ENCODE results near the gene SEMA4C. TPM values are rescaled to one million over a fixed set of nuclear protein-coding genes. Genes with fewer than 3 reads are reported as not detected.

SEMA4C gene
- polyA plus RNA-seq, 1 donor from 2014 or later: 88.7 TPM

DNA sequence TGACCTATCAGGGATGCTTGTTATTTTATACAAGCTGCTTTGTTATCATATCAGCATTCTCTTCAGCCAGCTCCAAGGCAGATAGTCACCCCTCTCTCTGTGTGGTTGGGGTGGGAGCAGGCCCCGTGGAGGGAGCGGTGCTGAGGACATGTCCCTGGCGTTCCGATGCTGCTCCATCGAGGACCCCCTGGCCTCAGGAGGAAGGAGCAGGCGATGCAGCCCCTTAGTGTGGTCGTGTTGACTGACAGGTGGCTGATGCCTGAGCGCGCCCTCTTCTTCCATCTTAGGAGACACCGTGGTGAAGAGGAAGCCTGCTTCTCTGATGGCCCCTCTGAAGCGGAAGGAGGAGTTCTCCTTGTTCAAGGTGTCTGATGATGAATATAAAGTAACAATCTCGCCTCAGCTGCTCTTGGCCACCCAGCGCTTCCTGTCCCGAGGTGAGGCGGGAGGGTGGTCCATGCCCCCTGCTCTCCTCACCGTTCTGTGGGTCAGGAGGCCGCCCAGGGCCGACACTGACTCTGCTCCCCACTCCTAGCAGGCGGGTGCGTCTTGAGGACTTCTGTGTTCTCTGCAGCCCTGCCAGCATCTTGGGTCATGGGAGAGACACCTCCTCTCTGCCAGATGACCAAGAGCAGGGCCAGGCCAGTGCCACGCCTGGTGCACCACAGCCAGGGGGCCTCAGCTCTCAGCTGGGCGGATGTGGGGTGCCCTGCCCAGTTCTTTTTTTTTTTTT, 43.2 kb downstream of the SEMA4C start:
- Histone ChIP-seq H3K9me2 (ENCODE audit: insufficient read depth, low read length) (no peaks in the 10 kb centered on the region), H3K27me3 (ENCODE audit: insufficient read depth, low read depth, low read length) (no peaks in the 10 kb centered on the region), H3F3A (ENCODE audit: insufficient read depth, low read length, poor library complexity, severe bottlenecking) (no peaks in the 10 kb centered on the region), H4K20me1 (ENCODE audit: insufficient read depth) (no peaks in the 10 kb centered on the region), H3K4me3 (ENCODE audit: low read length) (no peak overlapping the region), H3K36me3 (ENCODE audit: insufficient read depth, low read length) (peaks cover 10% of the 10 kb centered on the region), H2AFZ (ENCODE audit: low read depth, low read length) (no peak overlapping the region), H3K9me3 (ENCODE audit: low read length) (no peaks in the 10 kb centered on the region), H3K79me2 (replicated peaks; ENCODE audit: insufficient read depth, low read length) (no peaks in the 10 kb centered on the region), H3K9ac (ENCODE audit: low read length) (no peak overlapping the region), H3K27ac (ENCODE audit: low read length) (no peak overlapping the region), H3K4me2 (ENCODE audit: low read length) (no peak overlapping the region)
- TF ChIP-seq RAD21 (conservative IDR thresholded peaks at IDR 0.05): no peak
- TF ChIP-seq, protein P1, sequence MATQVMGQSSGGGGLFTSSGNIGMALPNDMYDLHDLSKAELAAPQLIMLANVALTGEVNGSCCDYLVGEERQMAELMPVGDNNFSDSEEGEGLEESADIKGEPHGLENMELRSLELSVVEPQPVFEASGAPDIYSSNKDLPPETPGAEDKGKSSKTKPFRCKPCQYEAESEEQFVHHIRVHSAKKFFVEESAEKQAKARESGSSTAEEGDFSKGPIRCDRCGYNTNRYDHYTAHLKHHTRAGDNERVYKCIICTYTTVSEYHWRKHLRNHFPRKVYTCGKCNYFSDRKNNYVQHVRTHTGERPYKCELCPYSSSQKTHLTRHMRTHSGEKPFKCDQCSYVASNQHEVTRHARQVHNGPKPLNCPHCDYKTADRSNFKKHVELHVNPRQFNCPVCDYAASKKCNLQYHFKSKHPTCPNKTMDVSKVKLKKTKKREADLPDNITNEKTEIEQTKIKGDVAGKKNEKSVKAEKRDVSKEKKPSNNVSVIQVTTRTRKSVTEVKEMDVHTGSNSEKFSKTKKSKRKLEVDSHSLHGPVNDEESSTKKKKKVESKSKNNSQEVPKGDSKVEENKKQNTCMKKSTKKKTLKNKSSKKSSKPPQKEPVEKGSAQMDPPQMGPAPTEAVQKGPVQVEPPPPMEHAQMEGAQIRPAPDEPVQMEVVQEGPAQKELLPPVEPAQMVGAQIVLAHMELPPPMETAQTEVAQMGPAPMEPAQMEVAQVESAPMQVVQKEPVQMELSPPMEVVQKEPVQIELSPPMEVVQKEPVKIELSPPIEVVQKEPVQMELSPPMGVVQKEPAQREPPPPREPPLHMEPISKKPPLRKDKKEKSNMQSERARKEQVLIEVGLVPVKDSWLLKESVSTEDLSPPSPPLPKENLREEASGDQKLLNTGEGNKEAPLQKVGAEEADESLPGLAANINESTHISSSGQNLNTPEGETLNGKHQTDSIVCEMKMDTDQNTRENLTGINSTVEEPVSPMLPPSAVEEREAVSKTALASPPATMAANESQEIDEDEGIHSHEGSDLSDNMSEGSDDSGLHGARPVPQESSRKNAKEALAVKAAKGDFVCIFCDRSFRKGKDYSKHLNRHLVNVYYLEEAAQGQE (IDR thresholded peaks at IDR 0.05; ENCODE audit: borderline replicate concordance): no peak
- no peak for TF ChIP-seq SMC3 (conservative IDR thresholded peaks at IDR 0.05; ENCODE audit: poor library complexity)
- TF ChIP-seq POLR2AphosphoS5 (IDR thresholded peaks at IDR 0.05): no peak

DNA sequence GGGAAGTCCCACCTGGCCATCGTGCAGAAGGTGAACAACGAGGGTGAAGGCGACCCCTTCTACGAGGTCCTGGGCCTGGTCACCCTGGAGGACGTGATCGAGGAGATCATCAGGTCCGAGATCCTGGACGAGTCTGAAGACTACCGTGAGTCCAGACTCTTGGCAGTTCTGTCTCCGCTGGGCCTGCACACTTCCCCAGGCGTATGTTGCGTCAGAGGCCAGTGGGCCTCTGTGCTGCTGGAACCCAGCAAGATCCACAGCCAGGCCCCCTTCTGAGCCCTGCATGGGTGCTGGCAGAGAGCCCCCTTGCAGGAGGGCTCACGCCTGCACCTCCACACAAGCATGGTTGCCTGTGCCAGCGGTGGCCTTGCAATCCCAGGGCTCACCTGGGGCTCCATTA, 44.8 kb downstream of the SEMA4C start:
- no peak overlapping the region for H3K27ac ChIP-seq (ENCODE audit: low read length)

More for the DNA sequence above, 44.8 kb downstream of the SEMA4C start:
- H3K9me2 ChIP-seq (ENCODE audit: insufficient read depth, low read length): no peaks in the 10 kb centered on the region
- no peak overlapping the region for H3K4me3 ChIP-seq (ENCODE audit: low read length)
- H3K4me2 ChIP-seq (ENCODE audit: low read length): no peak overlapping the region
- no peaks in the 10 kb centered on the region for H3K9me3 ChIP-seq (ENCODE audit: low read length)
- H3F3A ChIP-seq (ENCODE audit: insufficient read depth, low read length, poor library complexity, severe bottlenecking): no peaks in the 10 kb centered on the region
- H3K36me3 ChIP-seq (ENCODE audit: insufficient read depth, low read length): peaks cover 7% of the 10 kb centered on the region
- no peak overlapping the region for H3K9ac ChIP-seq (ENCODE audit: low read length)
- no peaks in the 10 kb centered on the region for H4K20me1 ChIP-seq (ENCODE audit: insufficient read depth)
- H3K79me2 ChIP-seq (replicated peaks; ENCODE audit: insufficient read depth, low read length): peaks cover 5% of the 10 kb centered on the region
- H3K27me3 ChIP-seq (ENCODE audit: insufficient read depth, low read depth, low read length): no peaks in the 10 kb centered on the region
- H2AFZ ChIP-seq (ENCODE audit: low read depth, low read length): no peak overlapping the region
- TF ChIP-seq POLR2AphosphoS5 (IDR thresholded peaks at IDR 0.05) (no peak), EP300 (conservative IDR thresholded peaks at IDR 0.05; ENCODE audit: poor library complexity, severe bottlenecking) (no peak), SMC3 (conservative IDR thresholded peaks at IDR 0.05; ENCODE audit: poor library complexity) (no peak), TAF1 (IDR thresholded peaks at IDR 0.05; ENCODE audit: low read depth) (no peak), MXI1 (conservative IDR thresholded peaks at IDR 0.05; ENCODE audit: poor library complexity, severe bottlenecking) (no peak), EZH2 (IDR thresholded peaks at IDR 0.05; ENCODE audit: borderline replicate concordance, insufficient read depth, low read length, poor library complexity, severe bottlenecking) (no peak), RAD21 (conservative IDR thresholded peaks at IDR 0.05) (no peak)
- TF ChIP-seq, protein P2, sequence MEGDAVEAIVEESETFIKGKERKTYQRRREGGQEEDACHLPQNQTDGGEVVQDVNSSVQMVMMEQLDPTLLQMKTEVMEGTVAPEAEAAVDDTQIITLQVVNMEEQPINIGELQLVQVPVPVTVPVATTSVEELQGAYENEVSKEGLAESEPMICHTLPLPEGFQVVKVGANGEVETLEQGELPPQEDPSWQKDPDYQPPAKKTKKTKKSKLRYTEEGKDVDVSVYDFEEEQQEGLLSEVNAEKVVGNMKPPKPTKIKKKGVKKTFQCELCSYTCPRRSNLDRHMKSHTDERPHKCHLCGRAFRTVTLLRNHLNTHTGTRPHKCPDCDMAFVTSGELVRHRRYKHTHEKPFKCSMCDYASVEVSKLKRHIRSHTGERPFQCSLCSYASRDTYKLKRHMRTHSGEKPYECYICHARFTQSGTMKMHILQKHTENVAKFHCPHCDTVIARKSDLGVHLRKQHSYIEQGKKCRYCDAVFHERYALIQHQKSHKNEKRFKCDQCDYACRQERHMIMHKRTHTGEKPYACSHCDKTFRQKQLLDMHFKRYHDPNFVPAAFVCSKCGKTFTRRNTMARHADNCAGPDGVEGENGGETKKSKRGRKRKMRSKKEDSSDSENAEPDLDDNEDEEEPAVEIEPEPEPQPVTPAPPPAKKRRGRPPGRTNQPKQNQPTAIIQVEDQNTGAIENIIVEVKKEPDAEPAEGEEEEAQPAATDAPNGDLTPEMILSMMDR (IDR thresholded peaks at IDR 0.05; ENCODE audit: poor library complexity, severe bottlenecking): no peak
- TF ChIP-seq, protein P1 (IDR thresholded peaks at IDR 0.05; ENCODE audit: borderline replicate concordance): no peak

All from neural cell (in vitro differentiated cells).